ENCODE measurements around the gene REV3L.

The REV3L gene

GRCh38 chr6:111411046-111411445 lies 72.0 kb downstream of the REV3L start:
- DNase-seq (ENCODE audit: low read depth): no peak
- no peak for TF ChIP-seq CTCF (IDR thresholded peaks at IDR 0.05; ENCODE audit: low read length, missing control alignments)
- H3K4me3 ChIP-seq (replicated peaks; ENCODE audit: low read depth, low read length): no peak overlapping the region

DNA sequence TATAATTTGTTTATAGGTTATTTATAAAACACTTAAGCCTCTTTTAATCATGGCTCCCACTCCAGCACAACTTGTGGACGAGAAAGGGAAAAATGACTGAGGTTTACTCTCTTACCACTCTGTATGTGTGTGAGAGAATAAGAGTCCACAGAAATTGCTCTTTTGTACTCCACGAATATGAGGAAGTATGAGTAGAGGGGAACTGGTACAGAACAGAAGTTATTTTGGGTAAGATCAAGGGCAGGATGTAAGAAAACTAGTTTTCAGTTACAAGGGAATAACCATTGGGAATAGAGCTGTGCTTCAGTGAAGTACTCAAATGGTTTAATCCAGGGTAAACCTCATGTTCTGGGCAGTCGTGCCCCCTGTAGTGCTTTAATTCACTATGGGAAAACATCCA lies 72.6 kb downstream of the REV3L start:
- no peak for DNase-seq (ENCODE audit: low read depth)
- TF ChIP-seq CTCF (IDR thresholded peaks at IDR 0.05; ENCODE audit: low read length, missing control alignments): no peak
- no peak overlapping the region for H3K4me3 ChIP-seq (replicated peaks; ENCODE audit: low read depth, low read length)

DNA sequence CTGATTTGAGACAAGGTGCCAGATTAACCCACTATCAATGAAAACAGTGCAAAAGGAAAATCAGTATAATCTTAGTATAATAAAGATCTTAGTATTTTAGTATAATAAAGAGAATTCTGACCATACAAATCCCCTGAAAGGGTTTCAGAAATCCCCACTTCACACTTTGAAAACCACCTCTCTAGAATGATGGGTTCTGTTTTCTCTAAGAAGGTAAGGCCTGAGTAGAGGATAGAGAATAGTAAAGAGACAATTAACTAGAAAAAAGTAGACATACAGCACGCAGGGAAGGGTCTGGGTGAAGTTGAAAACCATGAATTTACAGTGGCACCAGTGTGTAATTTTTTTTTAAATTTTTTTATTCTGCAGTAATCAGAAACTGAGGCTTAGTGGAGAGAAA lies 73.6 kb downstream of the REV3L start:
- no peak overlapping the region for H3K4me3 ChIP-seq (replicated peaks; ENCODE audit: low read depth, low read length)
- DNase-seq (ENCODE audit: low read depth): no peak
- no peak for TF ChIP-seq CTCF (IDR thresholded peaks at IDR 0.05; ENCODE audit: low read length, missing control alignments)

GRCh38 chr6:111407686-111408085 lies 75.3 kb downstream of the REV3L start:
- TF ChIP-seq CTCF (IDR thresholded peaks at IDR 0.05; ENCODE audit: low read length, missing control alignments): no peak
- DNase-seq (ENCODE audit: low read depth): no peak
- no peak overlapping the region for H3K4me3 ChIP-seq (replicated peaks; ENCODE audit: low read depth, low read length)

DNA sequence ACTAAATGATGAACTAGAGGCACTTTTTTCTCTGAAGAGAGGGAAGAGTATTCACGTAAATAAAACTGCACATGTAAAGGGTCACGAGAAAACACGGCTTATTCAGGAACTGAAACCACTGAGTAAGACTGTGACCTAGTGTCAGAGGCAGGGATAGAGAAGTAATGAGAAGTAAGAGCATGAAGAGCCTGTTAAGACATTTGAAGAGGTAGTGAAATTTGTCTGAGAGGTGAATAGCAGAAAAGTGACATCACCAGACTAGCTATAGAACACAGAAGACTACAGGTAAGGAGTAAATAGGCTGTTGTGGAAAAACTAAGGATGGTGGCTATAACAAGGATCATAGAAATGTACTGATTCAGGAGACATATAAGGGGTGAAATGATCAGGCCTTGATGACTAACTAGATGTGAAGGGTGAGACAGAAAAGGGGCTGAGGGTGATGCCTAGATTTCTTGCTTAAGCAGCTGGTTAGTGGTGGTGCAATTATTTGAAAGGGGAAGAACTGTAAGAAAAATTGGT lies 76.8 kb downstream of the REV3L start:
- no peak for DNase-seq (ENCODE audit: low read depth)
- no peak overlapping the region for H3K4me3 ChIP-seq (replicated peaks; ENCODE audit: low read depth, low read length)
- TF ChIP-seq CTCF (IDR thresholded peaks at IDR 0.05; ENCODE audit: low read length, missing control alignments): no peak

- no peak for DNase-seq (ENCODE audit: low read depth)
- TF ChIP-seq CTCF (IDR thresholded peaks at IDR 0.05; ENCODE audit: low read length, missing control alignments): no peak
Observed at GRCh38 chr6:111403388-111403787, 79.6 kb downstream of the REV3L start.

GRCh38 chr6:111399626-111400025 lies 83.4 kb downstream of the REV3L start:
- H3K4me3 ChIP-seq (replicated peaks; ENCODE audit: low read depth, low read length): no peak overlapping the region
- DNase-seq (ENCODE audit: low read depth): no peak
- TF ChIP-seq CTCF (IDR thresholded peaks at IDR 0.05; ENCODE audit: low read length, missing control alignments): no peak

More at GRCh38 chr6:111403388-111403787, 79.6 kb downstream of the REV3L start:
- H3K4me3 ChIP-seq (replicated peaks; ENCODE audit: low read depth, low read length): no peak overlapping the region

All from fibroblast of pulmonary artery (primary cell).